Heart right ventricle (tissue), 16 donors: ENCODE results near the gene SLC16A13. TPM values are rescaled to one million over a fixed set of nuclear protein-coding genes. Genes with fewer than 3 reads are reported as not detected.

ENCODE experiments used
- ATAC-seq, 8 donors: fragments of 200-7000 bp; cut with Tn5 transposase; one replicate each; pipeline ENCODE4 v1.9.1; 2020; ENCODE audit warnings: mild to moderate bottlenecking in 8 of 8, moderate library complexity in 8 of 8, moderate number of reproducible peaks in 1 of 8
- DNase-seq, 2 donors: peaks; one replicate each; pipeline ENCODE4 v3.0.0-alpha.2; 2020
- H3K27ac ChIP-seq, 10 donors: fragments of 200-600 bp; sonication (generic) in 2 of 10; one replicate each; pipeline versions ENCODE4 v1.5.0 to v1.8.0; 2020 to 2022; ENCODE audit warnings: mild to moderate bottlenecking in 3 of 10
- H3K27me3 ChIP-seq, 7 donors: fragments of 200-600 bp; one replicate each; pipeline ENCODE4 v1.8.0; 2021 to 2022; ENCODE audit warnings: mild to moderate bottlenecking in 2 of 7
- H3K36me3 ChIP-seq, 9 donors: fragments of 200-600 bp; sonication (generic) in 1 of 9; one replicate each; pipeline versions ENCODE4 v1.5.0 to v1.8.0; 2020 to 2022; ENCODE audit warnings: mild to moderate bottlenecking in 2 of 9
- H3K4me1 ChIP-seq, 9 donors: fragments of 200-600 bp; sonication (generic) in 1 of 9; one replicate each; pipeline versions ENCODE4 v1.5.0 to v1.8.0; 2020 to 2022; ENCODE audit warnings: mild to moderate bottlenecking in 4 of 9
- H3K4me3 ChIP-seq, 10 donors: fragments of 200-600 bp; sonication (generic) in 2 of 10; one replicate each; pipeline versions ENCODE4 v1.5.0 to v1.8.0; 2020 to 2022; ENCODE audit warnings: mild to moderate bottlenecking in 7 of 10, moderate library complexity in 2 of 10
- H3K9me3 ChIP-seq, 11 donors: fragments of 200-600 bp in 10 of 11; sonication (generic) in 2 of 11; one replicate each; pipeline versions ENCODE4 v1.5.0 to v1.8.0; 2013 to 2022; ENCODE audit warnings: mild to moderate bottlenecking in 2 of 11, control low read depth in 1 of 11, moderate library complexity in 1 of 11
- WGBS, 2 donors: extraction: QIAGEN DNeasy Blood & Tissue Kit; methylation state at CpG; one replicate each; pipeline ENCODE4 v1.1.7; 2013; ENCODE audit warnings: inconsistent platforms in 1 of 2; 5-methylcytosine and 5-hydroxymethylcytosine counted together
- intact Hi-C, 10 donors: fragments of 100-400 bp; cut with DNase I; formaldehyde crosslinking; loops; one replicate each; pipeline versions ENCODE4 v1.11.1 to v1.14.2; 2022
- polyA plus RNA-seq, 2 donors: library from polyadenylated mRNA; stranded (reverse); fragments of 200-250 nt; gene quantifications; one replicate each; pipeline ENCODE4 v1.2.3, GENCODE V29; 2013
- total RNA-seq, 10 donors: library from RNA; stranded (reverse); fragmentation: NEBNext Ultra II Directional in 3 of 10; extraction: Animal tissue kit (Norgen Biotek cat#: 25700) in 3 of 10; gene quantifications; one replicate each; pipeline versions ENCODE4 v1.2.1 to v1.2.4, GENCODE V29; 2021 to 2023
- TF ChIP-seq, protein P1 (sequence below), 9 donors: fragments of 200-600 bp; sonication (generic) in 2 of 9; IDR thresholded peaks; one replicate each; pipeline versions ENCODE4 v1.5.0 to v1.8.0; 2021 to 2022; ENCODE audit warnings: antibody characterized with exemption in 9 of 9, mild to moderate bottlenecking in 5 of 9, moderate library complexity in 1 of 9
- donor health status: Arrhythmogenic right ventricular cardiomyopathy.
- donor health status: ischemic (EF 13 %, LVEDD 7.1; RV severe dilation, severe dysfunction).
- donor health status: healthy with polysubstance abuse.
- donor health status: DM: no; HTN: yes; CAD: no.
- donor health status: DM: no; HTN: no; CAD: no.
- donor health status: ischemic (EF 25% LVEDD 6.9; RV normal size, moderate dysfunction).
- donor health status: ischemic (EF 25% LVEDD 5.7; RV mildly dilated, moderate dysfunction).
- donor health status: healthy.
- donor health status: DM: yes; HTN: yes; CAD: no.
- donor health status: Ischemic cardiomyopathy.
- donor health status: ischemic (EF 35%, LVEDD 5.7; RV mildly dilated, moderate dysfunction).
- donor health status: nonischemic (EF 11% LVEDD 7.7; RV severe dilation, severe dysfunction).
- donor health status: DM: yes; HTN: yes; CAD: no.
- donor health status: PGD.
- donor health status: ischemic (EF 29% LVEDD 5.4; RV normal size, mild dysfunction).
- donor health status: nonischemic (EF 23%, LVEDD 6.1; RV moderate dilation, normal function).

The SLC16A13 gene
- total and polyA plus RNA-seq, 12 donors, result 0.70 to 2.1 (median 1.5) TPM

DNA sequence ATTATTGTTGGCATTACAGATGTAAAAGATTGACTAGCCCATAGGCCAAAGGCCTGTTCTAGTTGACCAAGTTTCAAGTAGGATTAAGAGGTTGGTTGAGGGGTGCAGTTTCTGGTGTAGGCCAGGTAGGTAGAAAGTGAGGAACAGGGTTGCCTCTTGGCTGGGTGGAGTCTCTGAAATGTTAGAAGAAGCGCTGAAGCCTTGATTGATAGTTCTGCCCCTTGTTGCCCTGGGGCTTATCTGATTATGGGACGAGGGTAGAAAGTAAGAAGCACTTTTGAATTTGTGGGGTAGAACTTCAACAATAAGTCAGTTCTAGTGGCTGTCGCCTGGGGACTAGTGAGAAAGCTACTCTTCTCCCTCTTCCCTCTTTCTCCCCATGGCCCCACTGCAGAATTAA lies 6.7 kb upstream of the SLC16A13 start:
- H3K9me3 ChIP-seq, result no peaks in the 10 kb centered on the region
- intact Hi-C loops, result loop anchor here in 1 of 10 donors (10.0 kb wide), 1 partner anchor 274 kb away; the partner anchor contains the start of gene XAF1
- no peaks in the 10 kb centered on the region for H3K27me3 ChIP-seq
- no peak for ATAC-seq
- TF ChIP-seq, protein P1, sequence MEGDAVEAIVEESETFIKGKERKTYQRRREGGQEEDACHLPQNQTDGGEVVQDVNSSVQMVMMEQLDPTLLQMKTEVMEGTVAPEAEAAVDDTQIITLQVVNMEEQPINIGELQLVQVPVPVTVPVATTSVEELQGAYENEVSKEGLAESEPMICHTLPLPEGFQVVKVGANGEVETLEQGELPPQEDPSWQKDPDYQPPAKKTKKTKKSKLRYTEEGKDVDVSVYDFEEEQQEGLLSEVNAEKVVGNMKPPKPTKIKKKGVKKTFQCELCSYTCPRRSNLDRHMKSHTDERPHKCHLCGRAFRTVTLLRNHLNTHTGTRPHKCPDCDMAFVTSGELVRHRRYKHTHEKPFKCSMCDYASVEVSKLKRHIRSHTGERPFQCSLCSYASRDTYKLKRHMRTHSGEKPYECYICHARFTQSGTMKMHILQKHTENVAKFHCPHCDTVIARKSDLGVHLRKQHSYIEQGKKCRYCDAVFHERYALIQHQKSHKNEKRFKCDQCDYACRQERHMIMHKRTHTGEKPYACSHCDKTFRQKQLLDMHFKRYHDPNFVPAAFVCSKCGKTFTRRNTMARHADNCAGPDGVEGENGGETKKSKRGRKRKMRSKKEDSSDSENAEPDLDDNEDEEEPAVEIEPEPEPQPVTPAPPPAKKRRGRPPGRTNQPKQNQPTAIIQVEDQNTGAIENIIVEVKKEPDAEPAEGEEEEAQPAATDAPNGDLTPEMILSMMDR (IDR thresholded peaks at IDR 0.05), result no peak
- H3K36me3 ChIP-seq, result peaks cover 0 to 45% (median 0%) of the 10 kb centered on the region in 9 donors
- 74 to 81% methylated on average over 3 of the region's 3 CpGs for WGBS, 2 donors
- peak overlapping the region; percentile 35 to 85 (median 69) for H3K27ac ChIP-seq
- H3K4me1 ChIP-seq, result peaks cover 2 to 69% (median 38%) of the 10 kb centered on the region in 9 donors
- no peak for DNase-seq
- H3K4me3 ChIP-seq, result peak overlapping the region in 3 of 10 donors; percentile 3 to 7 (median 6)

DNA sequence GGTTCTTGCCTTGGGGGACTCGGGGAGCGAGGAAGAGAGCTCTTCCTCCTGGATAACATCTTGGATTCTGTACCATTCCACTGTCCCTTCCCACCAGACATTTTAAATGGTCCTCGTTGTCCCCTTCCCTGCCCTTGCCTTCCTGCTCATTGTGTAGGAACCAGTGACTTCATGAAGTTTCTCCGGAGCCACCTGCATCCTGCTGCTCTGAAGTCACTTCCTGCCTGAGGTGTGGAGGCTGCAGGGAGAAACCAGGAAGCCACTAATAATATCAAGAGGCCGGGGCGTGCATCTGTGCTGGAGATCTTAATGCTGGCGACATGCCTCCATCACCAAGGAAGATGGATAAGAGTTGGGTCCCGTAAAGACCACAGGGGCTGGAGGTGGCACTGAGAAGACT lies 6.2 kb upstream of the SLC16A13 start:
- H3K36me3 ChIP-seq, result peaks cover 0 to 39% (median 0%) of the 10 kb centered on the region in 9 donors
- peak; percentile 66 to 88 (median 74) for ATAC-seq
- TF ChIP-seq, protein P1 (IDR thresholded peaks at IDR 0.05), result no peak
- WGBS, 2 donors, result 55 to 58% methylated on average over 8 of the region's 8 CpGs
- DNase-seq, result peak in 1 of 2 donors; percentile 72
- peak overlapping the region; percentile 35 to 85 (median 73) for H3K27ac ChIP-seq
- H3K4me3 ChIP-seq, result peak overlapping the region in 2 of 10 donors; percentile 6
- H3K27me3 ChIP-seq, result no peaks in the 10 kb centered on the region
- intact Hi-C loops, result loop anchor here in 1 of 10 donors (10.0 kb wide), 1 partner anchor 275 kb away; the partner anchor contains the start of gene XAF1
- peaks cover 2 to 71% (median 40%) of the 10 kb centered on the region in 9 donors for H3K4me1 ChIP-seq
- no peaks in the 10 kb centered on the region for H3K9me3 ChIP-seq

DNA sequence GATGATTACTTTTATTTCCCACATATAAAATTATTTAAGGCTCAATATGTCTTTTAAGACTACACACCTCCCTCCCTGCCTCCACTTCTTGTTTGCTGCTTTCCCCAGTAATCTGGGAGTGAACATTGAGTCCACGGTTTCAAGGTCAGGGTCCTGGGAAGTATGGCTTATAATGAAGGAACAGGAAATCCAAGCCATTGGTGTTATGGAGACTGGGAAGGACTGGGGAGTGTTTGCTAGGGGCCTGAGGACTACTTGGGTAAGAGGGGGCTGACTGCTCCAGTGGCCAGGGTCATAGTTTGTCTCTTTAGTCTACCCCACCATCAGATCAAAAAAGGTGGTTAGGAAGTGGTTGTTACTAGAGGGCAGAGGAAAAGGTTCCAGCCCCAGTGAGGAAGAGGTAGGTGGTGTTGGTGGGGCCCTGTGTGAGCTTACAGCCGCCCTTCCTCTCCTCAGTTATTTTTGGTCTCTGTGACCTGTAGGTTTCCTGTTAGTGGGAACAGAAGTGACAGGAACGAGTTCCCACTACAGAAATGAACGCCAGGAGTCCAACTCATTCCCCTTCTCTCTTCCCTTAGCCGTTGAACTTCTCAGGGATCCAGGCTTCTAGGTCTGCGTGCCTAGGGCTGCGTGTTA lies 742 bp upstream of the SLC16A13 start:
- peak overlapping the region in 9 of 10 donors; percentile 52 to 76 (median 63) for H3K4me3 ChIP-seq
- 12 to 14% methylated on average over 7 of the region's 7 CpGs for WGBS, 2 donors
- peak overlapping the region; percentile 74 to 96 (median 89) for H3K27ac ChIP-seq
- no peaks in the 10 kb centered on the region for H3K9me3 ChIP-seq
- TF ChIP-seq, protein P1 (IDR thresholded peaks at IDR 0.05), result no peak
- H3K4me1 ChIP-seq, result peaks cover 0 to 41% (median 24%) of the 10 kb centered on the region in 9 donors
- intact Hi-C loops, result loop anchor here in 1 of 10 donors (1.0 kb wide), 1 partner anchor 12 kb away; the partner anchor contains the start of gene BCL6B
- peaks cover 0 to 6% (median 0%) of the 10 kb centered on the region in 9 donors for H3K36me3 ChIP-seq
- ATAC-seq (peak; percentile 26 to 80 (median 69)), DNase-seq (peak in 1 of 2 donors; percentile 52)
- H3K27me3 ChIP-seq, result no peaks in the 10 kb centered on the region

DNA sequence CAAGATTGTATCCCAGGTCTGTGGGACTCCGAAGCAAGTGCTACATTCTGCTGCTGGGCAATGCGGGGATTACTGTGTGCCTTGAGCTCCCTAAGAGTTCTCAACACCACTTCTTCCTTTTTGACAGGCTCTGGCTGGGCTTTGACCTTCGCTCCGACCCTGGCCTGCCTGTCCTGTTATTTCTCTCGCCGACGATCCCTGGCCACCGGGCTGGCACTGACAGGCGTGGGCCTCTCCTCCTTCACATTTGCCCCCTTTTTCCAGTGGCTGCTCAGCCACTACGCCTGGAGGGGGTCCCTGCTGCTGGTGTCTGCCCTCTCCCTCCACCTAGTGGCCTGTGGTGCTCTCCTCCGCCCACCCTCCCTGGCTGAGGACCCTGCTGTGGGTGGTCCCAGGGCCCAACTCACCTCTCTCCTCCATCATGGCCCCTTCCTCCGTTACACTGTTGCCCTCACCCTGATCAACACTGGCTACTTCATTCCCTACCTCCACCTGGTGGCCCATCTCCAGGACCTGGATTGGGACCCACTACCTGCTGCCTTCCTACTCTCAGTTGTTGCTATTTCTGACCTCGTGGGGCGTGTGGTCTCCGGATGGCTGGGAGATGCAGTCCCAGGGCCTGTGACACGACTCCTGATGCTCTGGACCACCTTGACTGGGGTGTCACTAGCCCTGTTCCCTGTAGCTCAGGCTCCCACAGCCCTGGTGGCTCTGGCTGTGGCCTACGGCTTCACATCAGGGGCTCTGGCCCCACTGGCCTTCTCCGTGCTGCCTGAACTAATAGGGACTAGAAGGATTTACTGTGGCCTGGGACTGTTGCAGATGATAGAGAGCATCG lies 2.4 kb downstream of the SLC16A13 start:
- Histone ChIP-seq H3K9me3 (no peaks in the 10 kb centered on the region), H3K4me1 (peaks cover 3 to 53% (median 35%) of the 10 kb centered on the region in 9 donors), H3K27me3 (peaks cover under 1 to 20% (median 15%) of the 10 kb centered on the region in 7 donors), H3K27ac (no peak overlapping the region), H3K36me3 (no peaks in the 10 kb centered on the region), H3K4me3 (no peak overlapping the region)
- 80 to 82% methylated on average over 19 of the region's 19 CpGs for WGBS, 2 donors
- TF ChIP-seq, protein P1 (IDR thresholded peaks at IDR 0.05), result no peak
- ATAC-seq (no peak), DNase-seq (no peak)
- intact Hi-C loops, result no loop called here
